GM12878 (cell line): ENCODE measurements around the gene FHOD3. TPM values are rescaled to one million over a fixed set of nuclear protein-coding genes. Genes with fewer than 3 reads are reported as not detected.

Experiments used
- ATAC-seq: fragments of 200-7000 bp; cut with Tn5 transposase; 3 replicates; pipeline ENCODE4 v1.9.1; 2020; ENCODE audit warnings: mild to moderate bottlenecking, moderate library complexity
- BruUV-seq: library from RNA; stranded (reverse); fragments of 400-500 nt; replicated peaks from 2 replicates; lab custom pipeline; 2021; lab: Mats Ljungman, UMichigan
- CTCF ChIA-PET: fragments of 300-600 bp; sonication (Branson Sonifier 250); formaldehyde crosslinking; extraction: SDS; loops from one replicate; lab custom pipeline; 2021; ENCODE audit warnings: inconsistent platforms; lab: Yijun Ruan, JAX
- POLR2A ChIA-PET: fragments of 350-600 bp; formaldehyde crosslinking; extraction: SDS; loops from one replicate; lab custom pipeline; 2021; ENCODE audit warnings: inconsistent platforms; lab: Charles Lee
- RAD21 ChIA-PET: fragments of 300-600 bp; sonication (Branson Sonifier 250); formaldehyde crosslinking; loops from one replicate; lab custom pipeline; 2023; ENCODE audit warnings: antibody characterized with exemption; ENCODE audit not compliant: unreplicated experiment; lab: Charles Lee
- SMC1A ChIA-PET: fragments of 300-600 bp; sonication (Branson Sonifier 250); formaldehyde crosslinking; loops from one replicate; lab custom pipeline; 2023; ENCODE audit not compliant: unreplicated experiment, uncharacterized antibody; lab: Charles Lee
- DNase-seq: peaks from one replicate; pipeline ENCODE4 v3.0.0-alpha.2; 2011; ENCODE audit warnings: low read depth, low spot score
- FAIRE-seq: peaks from 3 replicates; lab custom pipeline; 2011; peaks lifted over from hg19 to GRCh38; lab: Jason Lieb, UNC
- H2AFZ ChIP-seq: 2 replicates; pipeline ENCODE4 v1.6.0; 2011; ENCODE audit warnings: low read depth, low read length, control low read depth; ENCODE audit not compliant: control insufficient read depth
- H3K27ac ChIP-seq: 2 replicates; pipeline ENCODE4 v1.5.1; 2011; ENCODE audit warnings: control low read depth; ENCODE audit not compliant: control insufficient read depth, insufficient read depth
- H3K27me3 ChIP-seq, 2 experiments: replicated peaks in 1 of 2; 2 replicates each; pipeline versions ENCODE4 v1.6.0 to v1.6.1; 2011; ENCODE audit warnings: low read length in 1 of 2; ENCODE audit not compliant: control insufficient read depth in 2 of 2, insufficient read depth in 2 of 2
- H3K36me3 ChIP-seq, 2 experiments: 2 replicates each; pipeline ENCODE4 v1.5.1; 2011; ENCODE audit warnings: low read length in 1 of 2; ENCODE audit not compliant: control insufficient read depth in 2 of 2, insufficient read depth in 2 of 2
- H3K4me1 ChIP-seq: 2 replicates; pipeline ENCODE4 v1.6.1; 2011; ENCODE audit warnings: mild to moderate bottlenecking, low read length, moderate library complexity, mixed read lengths; ENCODE audit not compliant: control insufficient read depth, insufficient read depth
- H3K4me2 ChIP-seq: 2 replicates; pipeline ENCODE4 v1.6.0; 2011; ENCODE audit warnings: control low read depth; ENCODE audit not compliant: control insufficient read depth, insufficient read depth
- H3K4me3 ChIP-seq: fragments of 200-600 bp; sonication (generic); 2 replicates; pipeline ENCODE4 v1.5.1; 2016
- H3K79me2 ChIP-seq: 2 replicates; pipeline ENCODE4 v1.6.0; 2011; ENCODE audit warnings: low read length; ENCODE audit not compliant: control insufficient read depth, insufficient read depth
- H3K9ac ChIP-seq: 2 replicates; pipeline ENCODE4 v1.8.0; 2011; ENCODE audit warnings: low read length, control low read depth, mixed read lengths; ENCODE audit not compliant: control insufficient read depth, insufficient read depth
- H3K9me3 ChIP-seq: replicated peaks from 3 replicates; pipeline ENCODE4 v1.5.1; 2011; ENCODE audit warnings: mild to moderate bottlenecking, low read length; ENCODE audit not compliant: control insufficient read depth, insufficient read depth
- H4K20me1 ChIP-seq: 2 replicates; pipeline ENCODE4 v1.6.0; 2011; ENCODE audit not compliant: control insufficient read depth, insufficient read depth
- BCLAF1 ChIP-seq: fragments of 450-650 bp; IDR thresholded peaks from 2 replicates; pipeline ENCODE4 v1.6.1; 2017; ENCODE audit warnings: antibody characterized with exemption, mild to moderate bottlenecking, moderate library complexity
- CHD2 ChIP-seq: IDR thresholded peaks from 2 replicates; pipeline ENCODE4 v1.6.1; 2011; ENCODE audit warnings: low read depth, low read length, improper control_type of control experiment, borderline replicate concordance
- NKRF ChIP-seq: fragments of 450-650 bp; conservative IDR thresholded peaks from 2 replicates; pipeline ENCODE4 v1.6.1; 2017; ENCODE audit warnings: mild to moderate bottlenecking, moderate library complexity
- RAD51 ChIP-seq: fragments of 450-650 bp; IDR thresholded peaks from 2 replicates; pipeline ENCODE4 v1.6.1; 2016; ENCODE audit warnings: moderate library complexity, mild to moderate bottlenecking, inconsistent platforms
- RUNX3 ChIP-seq: IDR thresholded peaks from 2 replicates; pipeline ENCODE4 v1.6.1; 2012; ENCODE audit warnings: low read length, inconsistent platforms
- SREBF2 ChIP-seq: IDR thresholded peaks from 2 replicates; pipeline ENCODE4 v1.6.1; 2012; ENCODE audit warnings: mild to moderate bottlenecking, low read length
- WGBS: methylation state at CpG from one replicate; pipeline ENCODE4 v1.1.6; 2016; ENCODE audit warnings: low lambda C conversion rate; ENCODE audit not compliant: insufficient replicate concordance, insufficient coverage; ENCODE audit errors: missing lambda C conversion rate; 5-methylcytosine and 5-hydroxymethylcytosine counted together
- in situ Hi-C: fragments of 300-500 bp; cut with MboI; formaldehyde crosslinking; loops from 9 replicates; pipeline ENCODE4 v1.14.3; 2018; ENCODE audit warnings: mixed read lengths
- intact Hi-C: fragments of 100-400 bp; cut with micrococcal nuclease; formaldehyde crosslinking; loops from one replicate; pipeline ENCODE4 v1.14.2; 2022; ENCODE audit not compliant: unreplicated experiment
- polyA plus RNA-seq, 11 experiments: library from polyadenylated mRNA; depleted of rRNA in 4 of 11; unstranded in 6 of 11; stranded (reverse) in 5 of 11; fragments of >200 nt; fragmentation: Nextera tagmentation in 4 of 11; fragmentation: Illumina TruSeq in 1 of 11; extraction: Ambion mirVana in 4 of 11; extraction: Trizol in 1 of 11; gene quantifications; 1 replicate in 1 of 11; 2 replicates in 10 of 11; pipeline versions ENCODE4 v1.2.1 to v1.2.3, GENCODE V29; 2011 to 2016; ENCODE audit warnings: inconsistent platforms in 2 of 11, missing spikeins in 2 of 11, low read depth in 1 of 11
- total RNA-seq, 4 experiments: library from RNA; depleted of rRNA in 3 of 4; stranded (reverse); fragments of >200 nt in 3 of 4; fragmentation: Illumina TruSeq in 1 of 4; extraction: Trizol in 1 of 4; gene quantifications; 2 replicates each; pipeline versions ENCODE4 v1.2.1 to v1.2.3, GENCODE V29; 2013 to 2021

Gene FHOD3
- total and polyA plus RNA-seq, 10 of the 15 experiments (the other 5 are each of a cell fraction or from before 2014, with no cell fraction given), result 0.77 to 26.7 (median 10.4) TPM

GRCh38 chr18:36326771-36327170 lies 29.3 kb downstream of the FHOD3 start:
- H3K27me3 ChIP-seq, result peaks cover 0 to 4% of the 10 kb centered on the region in 2 experiments; a peak in 1 of 4 replicates
- ChIA-PET SMC1A (interaction anchor here (1.0 to 13.3 kb wide), 12 partner anchors 11 to 246 kb away, joined by 3 to 125 read pairs (median 4); partner anchors contain the start of gene FHOD3), POLR2A (interaction anchor here (0.6 to 4.9 kb wide), 6 partner anchors 11 to 25 kb away, joined by 3 to 21 read pairs (median 4); no protein-coding TSS in a partner anchor)
- ATAC-seq, result no peak
- H3K27ac ChIP-seq, result no peak overlapping the region
- TF ChIP-seq SREBF2 (no peak), BCLAF1 (no peak), NKRF (no peak), RAD51 (no peak), RUNX3 (no peak), CHD2 (no peak)
- TF ChIP-seq, all 136 proteins: peak for 0
- ChIA-PET RAD21 (interaction anchor here (1.1 to 9.9 kb wide), 6 partner anchors 11 to 50 kb away, joined by 3 to 126 read pairs (median 14); partner anchors contain the start of gene FHOD3), CTCF (interaction anchor here (1.0 to 2.4 kb wide), 7 partner anchors 11 to 81 kb away, joined by 3 to 7 read pairs (median 4); no protein-coding TSS in a partner anchor)
- H3K36me3 ChIP-seq, result no peaks in the 10 kb centered on the region
- H2AFZ ChIP-seq, result no peak overlapping the region
- FAIRE-seq (no peak), DNase-seq (no peak)
- no peak overlapping the region for H3K4me3 ChIP-seq
- no TSS peak for BruUV-seq
- no peaks in the 10 kb centered on the region for H4K20me1 ChIP-seq
- 48% methylated on average over 6 of the region's 6 CpGs for WGBS
- H3K9ac ChIP-seq, result no peak overlapping the region
- H3K79me2 ChIP-seq, result peaks cover 2% of the 10 kb centered on the region
- H3K4me1 ChIP-seq, result peaks cover 19% of the 10 kb centered on the region
- H3K4me2 ChIP-seq, result no peak overlapping the region
- in situ Hi-C loops, result no loop called here
- intact Hi-C loops, result no loop called here
- no peaks in the 10 kb centered on the region; the same call in 2 of the 3 replicates for H3K9me3 ChIP-seq
